NCI-H1417 treated with DMSO at 0.1 percent for 48 hours (cell line): Measurements from ENCODE around the gene KCNQ1.

Source experiments
- DNase-seq: peaks from one replicate; lab custom pipeline; 2025; lab: John Stamatoyannopoulos, UW

KCNQ1 gene

DNA sequence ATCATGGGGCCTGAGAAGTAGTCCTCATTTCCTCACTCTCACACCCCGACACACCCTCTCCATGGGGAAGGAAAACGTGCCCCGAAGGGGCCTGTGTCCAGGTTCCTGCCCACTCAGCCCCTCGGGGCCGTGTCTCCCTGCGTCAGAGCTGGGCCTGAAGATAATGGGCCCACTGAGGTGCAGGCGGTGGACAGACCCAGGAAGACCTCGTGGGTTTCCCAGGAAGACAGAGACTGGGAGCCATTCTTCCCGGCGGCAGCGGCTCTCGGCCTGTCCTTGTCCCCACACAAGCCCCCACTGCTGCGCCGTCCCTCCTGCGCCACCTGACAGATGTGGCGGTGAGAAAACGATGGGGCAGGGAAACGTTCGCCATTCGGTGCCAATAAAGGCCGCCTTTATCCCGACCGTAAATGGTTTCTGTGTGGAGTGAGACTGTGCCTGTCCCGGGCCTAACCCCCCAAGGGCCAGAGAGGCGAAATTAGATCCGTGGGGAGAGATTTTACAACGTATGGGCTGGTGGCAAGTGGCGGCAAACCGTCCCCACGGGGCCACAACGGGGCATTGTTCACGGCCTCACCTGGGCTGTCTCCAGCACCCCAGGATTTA lies 351.8 kb downstream of the KCNQ1 start:
- no peak for DNase-seq

DNA sequence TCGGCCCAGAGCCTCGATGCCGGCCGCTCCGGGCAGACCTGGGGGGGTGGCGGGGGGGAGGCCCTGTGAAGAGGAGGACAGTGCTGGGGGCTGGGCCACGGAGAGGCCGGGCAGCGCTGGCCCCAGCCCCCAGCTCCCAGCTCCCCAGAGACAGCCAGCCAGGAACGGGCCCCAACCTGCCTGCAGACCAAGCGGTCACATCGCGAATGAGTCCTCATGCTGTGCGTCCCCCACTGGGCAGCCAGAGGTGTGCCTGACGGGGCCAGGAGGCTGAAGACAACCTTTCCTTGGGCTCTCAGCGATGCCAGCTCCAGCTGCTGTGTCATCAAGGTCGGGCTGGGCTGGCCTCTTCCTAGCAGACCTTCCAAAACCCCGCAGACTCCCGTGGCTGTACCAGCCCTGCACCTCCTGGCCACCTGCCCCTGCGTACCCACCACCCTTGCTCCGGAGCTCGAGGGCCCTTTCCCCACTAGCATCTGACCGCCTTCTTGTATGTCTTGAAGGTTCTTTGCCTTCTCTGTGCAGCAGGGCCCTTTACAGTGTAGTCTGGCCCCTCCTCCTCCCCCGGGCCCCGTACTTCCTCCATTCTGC lies 352.4 kb downstream of the KCNQ1 start:
- DNase-seq, result no peak

DNA sequence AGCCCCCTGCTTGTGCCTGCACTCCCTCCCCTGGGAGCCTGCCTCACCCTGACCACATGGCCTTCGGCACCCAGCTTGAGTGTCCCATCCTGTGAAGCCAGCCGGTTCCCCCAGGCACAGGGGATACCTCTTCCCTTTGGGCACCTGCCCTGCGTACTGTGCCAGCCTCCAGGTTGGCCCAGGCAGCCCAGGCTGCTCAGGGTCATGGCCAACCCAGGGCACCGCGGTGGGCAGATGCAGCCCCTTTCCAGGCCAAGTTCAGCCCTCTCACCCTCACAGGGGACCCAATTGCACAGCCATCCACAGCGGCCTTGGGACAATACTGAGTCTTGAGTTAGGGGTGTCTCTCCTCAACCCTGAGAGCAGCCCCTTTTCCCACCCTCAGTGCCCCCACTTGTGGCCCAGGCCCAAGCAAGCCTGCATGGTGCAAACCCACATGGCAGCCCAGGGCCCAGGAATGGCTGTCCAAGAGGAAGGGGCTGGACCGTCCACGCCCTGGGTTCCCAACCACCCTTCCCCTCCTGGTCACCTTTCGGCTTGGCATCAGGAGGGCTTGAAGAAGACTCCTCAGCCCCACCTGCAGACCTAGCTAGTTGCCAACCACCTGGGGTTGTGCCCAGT lies 353.0 kb downstream of the KCNQ1 start:
- DNase-seq, result no peak

DNA sequence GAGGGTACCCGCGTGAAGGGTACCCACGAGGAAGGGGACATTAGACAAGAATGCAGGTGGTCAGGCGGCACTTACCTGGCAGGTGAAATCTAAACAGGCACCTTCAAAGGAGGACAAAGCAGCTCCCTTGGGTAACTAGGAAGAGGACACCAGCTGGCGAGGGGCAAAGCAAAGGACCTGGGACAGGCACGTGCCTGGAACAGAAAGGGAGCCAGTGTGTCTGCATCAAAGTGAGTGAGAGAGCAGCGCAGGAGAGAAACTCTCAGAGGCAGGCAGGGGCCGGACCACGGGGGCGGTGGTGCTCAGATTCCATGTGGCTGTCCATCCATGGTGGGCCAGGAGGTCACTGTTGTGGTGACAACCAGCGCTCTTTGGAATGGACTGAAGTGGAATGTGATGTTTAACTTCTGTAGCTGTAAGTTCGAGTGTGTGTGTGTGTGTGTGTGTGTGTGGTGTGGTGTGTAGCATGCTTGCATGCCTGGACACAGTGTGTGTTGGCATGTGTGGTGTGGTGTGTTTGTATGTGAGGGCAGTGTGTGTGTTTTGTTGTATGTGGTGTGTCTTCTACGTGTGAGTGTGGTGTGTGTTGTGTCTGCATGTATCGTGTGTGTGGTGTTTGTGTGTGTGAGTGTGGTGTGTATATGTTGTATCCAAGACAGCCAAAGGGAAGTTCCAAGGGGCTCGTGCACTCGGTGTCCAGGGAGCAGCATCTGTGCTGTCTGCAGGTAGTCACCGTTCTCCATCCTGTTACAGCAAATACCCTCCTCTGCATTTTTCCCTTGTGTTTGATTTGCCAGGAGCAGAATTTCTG lies 354.3 kb downstream of the KCNQ1 start:
- no peak for DNase-seq

DNA sequence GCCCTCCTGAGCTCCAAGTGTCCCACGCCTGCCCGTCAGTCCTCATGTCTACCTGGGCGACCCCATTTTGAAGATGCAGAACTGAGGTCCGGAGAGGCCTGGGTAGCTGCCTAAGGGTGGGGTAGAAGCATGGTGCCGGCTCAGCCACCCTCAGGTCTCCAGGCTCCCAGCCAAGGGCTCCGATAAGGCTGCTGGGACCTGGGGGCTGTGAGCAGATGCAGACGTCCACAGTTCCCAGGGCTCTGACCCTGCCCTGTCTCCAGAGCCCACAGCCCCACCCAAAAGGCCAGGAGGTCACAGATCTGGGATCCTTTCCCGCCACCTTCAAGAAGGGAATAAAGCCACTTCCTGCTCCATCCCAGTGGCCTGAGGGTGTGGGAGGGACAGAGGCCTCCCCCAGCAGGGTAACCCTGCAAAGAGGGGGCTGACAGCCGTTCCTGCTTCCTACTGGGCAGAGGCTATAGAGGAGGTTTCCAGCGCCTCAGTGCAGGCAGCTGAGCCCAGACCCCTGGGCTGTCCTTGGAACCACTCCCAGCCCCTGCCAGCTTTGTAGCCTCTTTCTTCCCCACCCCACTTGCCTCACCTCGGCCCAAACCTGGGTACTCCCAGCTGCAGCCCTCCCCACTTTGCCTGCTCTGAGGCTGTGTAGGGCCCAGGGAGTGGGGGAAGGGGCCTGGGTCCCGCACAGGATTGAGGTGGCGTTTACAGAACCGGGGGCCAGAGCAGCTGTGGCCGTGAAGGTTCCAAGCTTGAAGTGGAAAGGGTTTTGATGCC lies 355.3 kb downstream of the KCNQ1 start:
- DNase-seq, result no peak

DNA sequence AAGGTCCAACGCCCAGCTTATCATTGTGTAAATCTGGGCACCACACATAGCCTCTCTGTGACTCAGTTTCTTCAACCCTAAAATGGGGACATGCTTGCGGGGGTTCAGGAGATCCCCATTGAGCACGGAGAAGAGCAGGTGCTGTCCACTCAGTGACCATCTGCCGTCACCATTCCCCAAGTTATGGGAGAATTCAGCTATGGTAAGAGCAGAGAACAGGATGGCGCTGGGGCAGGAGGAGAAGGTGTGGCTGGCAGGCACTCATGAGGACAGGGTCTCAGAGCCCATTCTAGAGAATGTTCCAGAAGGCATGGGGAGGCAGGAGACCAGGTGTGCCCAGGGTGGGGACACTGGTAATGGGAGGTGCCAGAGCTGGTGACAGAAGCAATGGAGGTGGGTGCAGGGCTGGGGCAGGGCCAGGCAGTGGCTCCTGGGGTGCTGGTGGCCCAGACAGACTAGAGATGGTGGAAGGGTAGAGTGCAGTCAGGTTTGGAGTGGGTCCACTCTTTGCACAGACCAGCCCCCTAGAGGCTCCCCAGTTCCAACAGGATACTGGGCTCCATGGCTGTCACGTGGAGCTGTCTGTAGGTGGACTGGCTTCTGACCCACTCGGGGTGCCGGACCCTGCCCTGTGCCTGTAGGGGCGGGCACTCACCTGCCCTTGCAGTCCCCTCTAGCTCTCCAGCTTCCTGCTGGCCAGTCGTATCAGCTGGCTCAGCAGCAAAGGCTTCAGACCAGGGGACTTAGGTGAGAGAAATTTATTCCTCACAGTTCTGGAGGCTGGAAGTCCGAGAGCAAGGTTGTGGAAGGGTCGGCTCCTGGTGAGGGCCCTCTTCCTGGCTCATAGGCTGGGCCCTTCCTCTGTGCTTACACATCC lies 356.1 kb downstream of the KCNQ1 start:
- no peak for DNase-seq

DNA sequence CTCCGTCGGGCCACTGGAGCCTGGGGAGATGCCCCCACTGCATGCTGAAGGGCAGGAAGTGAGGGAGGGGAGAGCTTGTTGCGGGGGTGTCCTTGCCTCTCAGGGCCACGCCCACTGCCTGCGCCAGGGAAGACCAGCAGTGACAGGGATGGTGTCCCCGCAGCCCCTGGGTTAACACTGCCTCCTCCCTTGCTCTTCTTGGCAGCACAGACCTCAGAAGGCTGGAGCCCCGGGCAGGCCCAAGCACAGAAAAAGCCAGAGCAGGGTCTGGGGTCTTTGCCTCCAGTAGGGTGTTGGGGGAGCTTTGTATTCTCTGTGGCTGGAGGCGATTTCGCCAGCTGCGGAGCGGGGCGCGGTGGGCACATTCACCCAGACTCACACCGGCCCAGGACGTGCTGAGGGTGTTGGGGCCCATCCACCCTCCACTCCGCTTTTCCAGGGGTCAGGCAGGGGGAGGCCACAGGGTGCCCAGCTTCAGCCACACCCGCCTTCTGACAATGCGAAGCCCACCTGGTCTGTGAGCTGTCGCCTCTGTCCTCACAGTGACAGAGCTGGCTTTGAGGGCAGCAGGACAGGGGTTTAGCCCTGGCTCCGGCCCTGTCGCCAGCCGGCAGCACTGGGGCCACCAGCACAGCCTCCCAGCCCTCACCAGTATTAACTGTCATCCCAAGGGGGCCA lies 357.0 kb downstream of the KCNQ1 start:
- no peak for DNase-seq

DNA sequence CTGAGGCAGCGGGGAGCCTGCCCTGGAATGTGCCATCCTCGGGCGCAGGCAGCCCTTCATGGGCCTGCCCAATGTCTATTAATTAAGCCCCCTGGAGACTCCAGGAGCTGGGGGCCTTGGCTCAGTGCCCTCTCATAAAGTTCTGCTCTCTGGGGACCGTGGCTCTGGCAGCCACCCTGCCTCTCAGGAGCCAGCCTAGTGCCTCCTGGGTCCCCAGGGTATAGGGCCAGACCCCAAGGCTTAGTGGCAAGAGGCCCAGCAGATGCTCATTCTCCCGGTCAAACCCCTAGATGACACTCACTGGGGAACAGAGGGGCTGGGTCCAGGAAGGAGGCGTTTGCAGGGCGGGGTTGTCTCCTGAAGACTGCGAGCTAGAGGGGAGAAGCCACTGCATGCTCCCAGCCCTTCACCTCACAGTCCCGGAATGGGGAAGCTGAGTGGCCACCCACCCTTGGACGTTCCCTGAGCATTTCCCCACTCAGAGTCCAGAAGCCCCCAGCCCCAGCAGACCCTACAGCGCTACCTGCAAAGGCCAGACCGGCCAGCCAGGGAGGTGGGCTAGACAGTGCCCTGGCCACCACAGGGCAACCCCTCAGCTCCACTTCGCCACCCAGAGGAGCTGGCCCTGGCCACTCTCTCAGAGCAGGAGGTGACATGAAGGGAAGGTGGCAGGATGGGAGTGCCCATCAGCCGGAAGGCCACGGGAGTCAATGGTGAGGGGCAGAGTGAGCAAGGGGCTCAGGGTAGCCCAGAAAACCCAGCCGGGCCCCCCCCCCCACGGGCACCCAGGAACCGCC lies 357.8 kb downstream of the KCNQ1 start:
- DNase-seq, result no peak

DNA sequence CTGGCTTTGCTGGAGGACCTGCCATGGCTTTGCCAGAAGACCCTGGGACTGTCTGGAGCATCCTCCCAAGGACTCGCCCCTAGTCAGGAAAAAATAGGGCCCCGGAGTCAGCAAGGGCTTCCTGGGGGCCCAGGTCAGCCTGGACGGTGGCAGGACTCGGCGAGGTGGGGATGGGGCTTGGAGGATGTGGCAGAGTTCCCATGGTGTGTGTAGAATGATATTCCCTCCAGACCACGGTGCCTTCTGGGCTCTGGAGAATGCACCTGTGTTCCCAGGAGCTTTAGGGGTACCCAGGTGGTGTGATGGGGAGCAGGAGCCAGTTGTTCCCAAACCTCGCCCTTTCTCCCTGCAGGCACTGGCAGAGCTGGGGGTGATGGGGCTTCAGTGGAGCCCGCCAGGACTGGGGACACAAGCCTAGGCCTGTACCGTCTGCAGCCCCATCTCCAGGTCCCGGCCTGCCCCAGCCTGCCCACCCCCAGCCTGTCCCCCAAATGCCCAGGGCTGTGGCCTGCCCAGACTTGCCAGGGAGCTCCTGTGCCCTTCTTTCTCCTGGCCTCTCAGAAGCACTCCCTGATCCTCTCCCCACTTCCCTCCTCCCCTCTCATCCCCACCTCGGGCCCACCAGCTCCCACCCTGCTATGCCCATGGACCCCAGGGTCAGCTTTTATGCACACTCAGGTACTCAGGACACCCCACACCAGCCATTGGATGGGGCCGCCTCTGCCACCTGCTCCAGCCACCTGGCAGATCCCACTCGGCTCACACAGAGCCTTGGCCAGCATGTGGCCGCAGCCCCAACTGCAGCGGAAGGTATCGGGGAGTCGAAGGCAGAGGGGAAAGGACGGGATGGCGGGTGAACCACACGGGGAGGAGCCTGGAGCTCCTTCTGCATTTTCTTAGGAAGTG lies 358.6 kb downstream of the KCNQ1 start:
- DNase-seq, result no peak

DNA sequence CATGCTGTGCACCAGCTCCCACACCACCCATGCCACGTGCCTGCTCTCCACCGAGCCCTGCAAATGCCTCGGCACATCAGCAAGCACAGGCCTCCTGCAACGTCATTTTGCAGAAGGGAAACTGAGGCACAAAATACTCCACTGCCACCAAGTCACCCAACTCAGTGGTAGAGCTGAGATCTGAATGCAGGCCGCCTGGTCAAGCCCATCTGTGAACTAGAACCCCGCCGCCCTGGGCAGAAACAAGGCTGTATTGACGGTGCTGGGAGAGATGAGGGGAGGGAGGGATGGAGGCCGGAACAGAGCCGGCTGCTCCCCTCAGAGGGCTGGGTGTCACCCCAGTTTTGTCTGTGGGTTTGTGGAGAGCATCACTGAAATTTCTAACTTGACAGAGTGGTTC lies 359.4 kb downstream of the KCNQ1 start:
- DNase-seq, result no peak

DNA sequence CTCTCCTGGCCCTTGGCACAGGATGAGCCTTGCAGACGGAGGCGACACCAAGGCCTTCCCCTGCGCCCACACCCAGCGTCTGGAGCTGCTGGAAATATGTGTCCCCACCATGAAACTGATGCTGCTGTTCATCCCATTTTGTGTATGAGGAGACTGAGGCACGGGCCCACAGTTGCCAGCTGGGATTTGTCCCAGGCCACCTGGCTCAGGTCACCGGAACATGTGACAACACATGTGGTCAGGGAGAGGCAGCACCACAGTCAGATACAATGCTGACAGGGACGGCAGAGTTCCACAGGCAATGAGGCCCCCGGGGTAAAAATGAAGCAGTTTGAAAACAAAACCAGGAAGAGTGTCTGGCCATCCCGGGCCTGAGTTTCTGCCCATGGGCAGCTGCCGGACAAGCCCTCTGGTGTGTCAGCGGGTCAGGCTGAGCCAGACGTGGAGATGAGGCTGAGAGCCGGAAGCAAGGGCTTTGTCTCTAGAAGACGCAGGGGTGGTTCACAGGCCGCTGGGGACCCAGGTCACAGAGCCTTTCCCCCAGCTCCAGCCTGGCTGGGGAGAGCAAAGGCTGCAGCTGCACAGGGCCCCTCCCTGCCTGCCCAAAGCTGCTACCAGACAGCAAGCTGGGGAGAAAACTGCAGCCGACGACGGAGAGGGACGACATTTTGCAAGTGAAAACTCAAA lies 360.0 kb downstream of the KCNQ1 start:
- no peak for DNase-seq

DNA sequence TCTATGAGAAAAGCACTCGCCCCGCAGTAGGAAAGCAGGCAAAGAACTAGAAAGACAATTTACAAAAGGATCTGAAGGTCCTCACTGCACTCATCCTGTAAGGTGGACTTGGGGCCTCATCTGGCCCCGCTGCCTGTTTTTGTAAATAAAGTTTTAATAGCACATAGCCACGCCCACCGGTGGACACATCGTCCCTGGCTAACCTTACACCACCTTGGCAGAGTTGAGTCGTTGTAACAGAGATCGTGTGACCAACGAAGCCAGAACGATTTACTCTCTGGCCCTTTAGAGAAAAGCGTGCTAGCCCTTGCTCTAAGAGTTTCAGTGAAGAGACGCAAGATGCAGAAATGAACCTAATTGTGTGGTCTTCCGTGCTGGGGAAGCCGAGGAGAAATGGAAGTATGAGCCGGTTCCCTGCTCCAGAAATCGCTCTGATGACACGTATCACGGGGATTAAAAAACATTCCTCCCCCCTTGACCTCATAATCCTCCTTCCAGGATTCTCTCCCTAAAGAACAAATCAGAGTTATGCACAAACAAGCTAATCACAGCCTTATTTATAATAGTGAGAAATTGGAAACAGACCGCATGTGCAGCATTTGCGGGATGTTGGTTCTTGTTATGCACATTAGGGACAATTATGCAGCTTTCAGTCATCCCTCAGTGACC lies 360.7 kb downstream of the KCNQ1 start:
- DNase-seq, result no peak

DNA sequence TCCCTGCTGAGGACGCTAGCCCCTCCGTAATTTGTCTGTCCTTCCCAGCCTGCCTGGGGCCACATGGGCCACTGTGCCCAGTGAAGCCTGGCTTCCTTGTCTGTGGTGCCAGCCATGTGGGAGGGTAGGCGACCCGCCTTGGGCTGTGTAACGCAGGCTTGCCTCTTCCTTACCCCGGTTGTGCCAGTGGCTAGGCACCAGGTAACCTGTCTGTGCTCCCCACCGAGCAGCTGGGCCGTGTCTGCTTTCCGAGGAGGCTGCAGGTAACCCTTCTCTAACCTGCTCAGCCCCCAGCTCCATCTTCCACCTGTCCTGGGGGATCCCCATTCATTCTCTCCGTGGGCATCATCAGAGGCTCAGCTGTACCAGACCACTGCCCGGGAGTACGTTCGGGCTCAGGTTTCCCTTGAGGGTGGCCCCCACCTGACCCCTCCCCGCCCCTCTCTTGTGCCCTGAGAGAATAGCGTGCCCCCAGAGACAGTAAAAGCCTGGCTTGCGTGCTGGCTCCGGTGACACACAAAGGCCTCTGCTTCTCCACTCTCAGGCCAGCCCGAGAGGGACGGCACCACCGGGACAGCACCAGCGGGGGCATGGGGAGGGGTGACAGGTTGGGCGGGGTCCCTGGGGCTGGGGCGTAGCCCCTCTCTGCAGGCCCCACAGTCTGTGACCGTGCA lies 361.7 kb downstream of the KCNQ1 start:
- DNase-seq, result no peak

DNA sequence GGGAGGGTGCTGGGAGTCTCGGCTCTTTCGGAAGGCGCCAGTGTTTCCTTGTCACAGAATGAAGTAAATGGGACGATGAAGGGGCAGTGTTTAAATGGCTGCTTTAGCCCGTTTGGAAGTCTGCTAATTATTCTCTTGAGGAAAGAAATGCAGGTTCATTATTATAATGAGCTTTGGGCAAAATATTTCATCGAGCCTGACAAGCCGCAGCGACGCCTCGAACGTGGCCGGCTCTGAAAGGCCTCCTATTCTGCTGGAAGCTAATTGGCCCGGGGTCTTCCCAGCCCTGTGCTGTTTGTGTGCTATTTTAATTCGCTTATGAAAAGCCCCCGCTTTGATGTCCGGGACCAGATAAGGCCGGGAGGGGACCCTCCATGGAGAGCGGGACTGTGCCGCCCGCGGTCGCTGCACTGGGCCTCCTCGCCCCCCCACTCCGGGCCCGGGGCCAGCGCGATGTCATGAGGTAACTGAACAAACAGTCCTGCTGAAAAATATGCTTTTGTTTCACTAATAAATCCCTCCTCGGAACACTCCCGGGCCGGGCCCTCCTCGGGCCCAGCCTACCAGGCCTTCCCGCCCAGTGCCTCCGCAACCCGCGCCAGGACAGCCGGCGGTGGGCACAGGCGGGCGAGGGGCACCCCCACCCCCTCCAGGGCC lies 362.3 kb downstream of the KCNQ1 start:
- DNase-seq, result no peak

DNA sequence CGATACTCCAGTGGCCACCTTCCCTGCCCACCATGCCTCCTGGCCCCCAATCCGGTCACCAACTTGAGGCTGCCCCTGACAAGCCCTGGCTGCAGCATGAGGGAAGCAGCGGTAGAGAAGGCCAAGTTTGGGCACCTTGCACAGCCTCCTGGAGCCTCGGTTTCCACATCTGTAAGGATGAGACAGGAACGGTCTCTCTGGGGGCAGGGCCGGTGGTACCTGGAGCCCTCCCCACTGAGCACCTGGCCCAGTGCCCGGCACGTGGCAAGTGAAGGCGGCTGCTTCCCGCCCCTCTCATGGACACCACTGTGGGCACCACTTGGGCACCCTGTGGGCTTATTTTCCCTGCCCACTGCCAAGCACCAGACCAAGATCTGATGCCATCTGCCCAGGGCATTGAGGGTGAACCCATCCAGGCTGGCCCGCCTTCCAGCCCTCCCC lies 363.0 kb downstream of the KCNQ1 start:
- no peak for DNase-seq
